Stimulated activated CD8-positive, alpha-beta memory T cell treated with anti-CD3 and anti-CD28 coated beads, Interleukin-15, amount 100 ng/mL, for 4 hours (primary cell): ENCODE data around the gene SHQ1.
"Not testable (repeated sequence)": the region's sequence is repeated elsewhere in the genome, so short reads cannot be mapped to it uniquely, and the experiment has no call there.

ENCODE experiments used
- DNase-seq, 2 donors: peaks; one replicate each; pipeline ENCODE4 v3.0.0-alpha.2; 2020; ENCODE audit warnings: low read depth in 2 of 2

The SHQ1 gene

DNA sequence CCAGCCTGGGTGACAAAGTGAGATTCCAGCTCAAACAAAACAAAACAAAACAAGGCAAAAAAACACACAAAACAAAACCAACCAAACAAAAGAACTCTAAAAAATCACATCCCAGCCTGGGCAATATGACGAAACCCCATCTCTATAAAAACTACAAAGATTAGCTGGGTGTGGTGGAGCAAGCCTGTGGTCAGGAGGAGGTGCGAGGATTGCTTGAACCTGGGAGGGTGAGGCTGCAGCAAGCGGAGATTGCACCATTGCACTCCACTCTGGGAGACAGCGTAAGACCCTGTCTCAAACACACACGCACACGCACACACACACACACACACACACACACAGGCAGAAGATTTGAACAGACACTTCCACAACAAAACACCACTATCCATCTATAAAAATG lies 99.6 kb downstream of the SHQ1 start:
- DNase-seq: no peak

DNA sequence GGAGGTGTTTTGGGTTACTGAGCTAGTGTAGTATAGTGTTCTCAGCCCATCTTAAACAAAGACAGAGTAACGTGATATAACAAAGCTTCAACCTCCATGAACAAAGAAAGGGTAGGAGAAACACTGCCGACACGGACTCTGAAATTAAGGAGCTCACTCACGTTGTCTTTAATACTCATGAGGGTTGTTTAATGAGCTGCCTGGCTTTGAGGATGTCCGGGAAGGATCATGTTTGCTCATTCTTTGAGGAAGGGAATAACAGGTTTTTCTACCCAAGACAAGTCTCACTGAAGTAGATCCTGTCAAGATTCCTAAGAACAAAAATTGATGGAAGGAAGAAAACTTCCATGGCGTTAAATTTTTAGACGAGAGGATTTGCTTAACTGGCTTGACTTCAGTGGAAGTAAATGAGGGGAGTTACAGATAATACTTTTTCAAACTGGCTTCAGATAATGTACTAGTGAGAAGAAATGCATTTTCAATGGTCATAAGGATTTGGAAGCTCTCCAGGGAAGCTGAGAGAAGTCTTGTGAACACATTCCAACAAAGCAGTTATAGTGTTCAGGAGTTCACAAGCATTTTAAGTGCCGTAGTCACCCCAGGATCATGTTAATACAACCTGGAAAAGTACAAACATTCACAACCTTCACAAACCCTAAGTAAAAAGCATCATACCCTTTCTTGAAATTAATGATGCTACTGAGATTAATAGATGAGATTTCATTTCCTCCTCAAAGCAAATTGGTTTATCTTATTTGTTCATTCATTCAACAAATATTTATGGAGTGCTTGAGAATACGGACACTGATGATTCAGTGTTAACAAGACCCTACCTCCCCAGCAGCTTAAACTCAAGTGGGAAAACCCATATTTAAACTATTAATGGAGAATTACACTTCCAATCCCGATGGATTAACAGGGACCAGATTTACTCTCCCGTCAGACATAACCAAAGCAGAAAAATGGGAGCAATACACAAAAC lies 101.5 kb downstream of the SHQ1 start:
- DNase-seq: no peak

DNA sequence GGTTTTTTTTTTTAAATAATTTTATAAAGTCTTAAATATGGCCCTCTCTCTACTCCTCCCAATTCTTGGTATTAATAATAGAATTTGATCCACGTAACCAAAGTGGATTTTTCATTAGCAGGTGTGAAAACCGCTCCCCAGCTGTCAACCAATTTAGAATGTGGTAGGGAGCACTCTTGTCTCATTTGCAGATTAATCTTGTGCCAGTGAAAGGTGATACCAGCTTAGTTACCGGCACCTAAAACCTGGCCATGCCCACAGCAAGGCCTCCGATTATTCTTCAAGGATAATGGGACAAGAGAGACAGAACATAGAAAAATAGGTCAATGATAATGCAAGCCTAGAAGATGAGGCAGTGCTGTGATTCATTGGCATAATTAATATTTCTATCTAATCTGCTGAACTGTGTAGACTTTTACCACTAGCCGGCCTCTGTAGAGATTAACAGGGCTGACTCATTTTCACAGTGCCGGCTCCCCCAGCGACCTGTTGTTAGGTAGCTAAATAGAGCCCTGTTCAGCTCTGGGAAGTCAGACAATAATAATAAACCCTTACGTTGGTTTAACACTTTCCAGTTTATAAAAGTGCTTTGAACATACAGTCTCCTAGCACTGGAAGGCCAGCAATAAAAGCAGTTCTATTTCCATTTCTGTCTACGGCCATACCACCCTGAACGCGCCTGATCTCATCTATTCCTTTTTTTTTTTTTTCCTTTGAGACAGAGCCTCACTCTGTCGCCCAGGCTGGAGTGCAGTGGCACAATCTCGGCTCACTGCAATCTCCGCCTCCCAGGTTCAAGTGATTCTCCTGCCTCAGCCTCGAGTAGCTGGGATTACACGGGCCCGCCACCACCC lies 102.9 kb downstream of the SHQ1 start:
- no peak for DNase-seq

DNA sequence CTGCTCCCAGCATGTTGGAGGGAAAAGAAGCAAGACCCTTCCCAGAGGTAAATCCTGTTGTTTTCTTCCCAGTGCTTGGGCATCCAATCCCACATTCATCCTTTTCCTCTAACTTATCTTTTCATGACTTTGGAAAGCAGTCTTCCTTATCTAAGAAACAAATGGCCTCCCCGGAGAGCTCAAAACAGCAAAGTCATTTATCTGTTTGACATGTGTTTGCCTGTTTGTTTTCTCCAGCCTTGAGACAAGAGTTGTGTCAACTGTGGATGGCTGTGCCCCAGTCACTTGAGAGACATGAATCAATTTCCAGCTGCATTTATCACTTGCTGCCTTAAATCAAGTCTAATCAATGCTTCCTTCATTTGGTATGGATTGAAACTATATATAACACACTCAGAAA lies 103.9 kb downstream of the SHQ1 start:
- no peak for DNase-seq

DNA sequence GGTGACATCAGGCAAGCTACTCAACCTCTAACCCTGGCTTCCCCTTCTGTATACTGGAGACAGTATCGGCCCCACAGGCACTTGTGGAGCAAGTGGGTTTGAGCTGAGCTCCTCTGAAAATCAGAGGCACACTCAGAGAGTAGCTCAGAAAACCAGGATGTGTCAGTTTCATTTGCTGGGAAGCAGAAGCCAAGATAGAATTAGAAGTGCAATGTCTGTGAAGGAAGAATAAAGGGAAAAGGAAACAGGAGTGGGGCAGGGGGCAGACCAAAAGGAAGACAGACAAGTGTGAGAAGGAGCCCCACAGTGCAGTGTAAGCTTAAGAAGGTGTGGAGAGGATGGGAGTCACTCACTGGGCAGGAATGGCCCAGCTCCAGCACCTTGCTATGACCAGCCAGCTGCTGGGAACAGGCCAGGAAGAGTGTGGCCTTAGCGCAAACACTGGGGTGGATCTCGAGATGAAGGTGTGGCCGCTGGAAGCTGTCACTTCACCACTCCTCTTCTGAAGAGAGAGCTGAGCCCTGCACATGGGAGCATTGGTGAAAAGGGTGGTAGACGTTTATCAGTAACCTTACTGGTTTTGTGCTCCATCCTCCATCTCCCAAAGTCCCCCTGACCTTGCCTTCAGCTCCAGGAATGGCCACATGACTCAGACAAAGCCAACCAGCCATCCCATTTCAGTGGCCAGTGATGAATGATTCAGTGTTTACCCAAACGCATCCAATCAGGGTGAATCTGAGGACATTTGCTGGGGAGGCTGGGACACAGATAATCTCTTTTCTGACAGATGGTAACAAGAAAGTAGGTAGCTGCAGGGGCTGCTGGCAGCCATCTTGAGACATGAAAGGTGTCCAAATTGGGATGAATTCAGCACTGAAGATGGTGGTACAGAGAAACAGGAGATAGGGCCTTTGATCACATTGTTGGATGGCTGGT lies 108.4 kb downstream of the SHQ1 start:
- DNase-seq: no peak

GRCh38 chr3:72738752-72739530 lies 109.3 kb downstream of the SHQ1 start:
- peak; percentile 34 to 41 for DNase-seq

DNA sequence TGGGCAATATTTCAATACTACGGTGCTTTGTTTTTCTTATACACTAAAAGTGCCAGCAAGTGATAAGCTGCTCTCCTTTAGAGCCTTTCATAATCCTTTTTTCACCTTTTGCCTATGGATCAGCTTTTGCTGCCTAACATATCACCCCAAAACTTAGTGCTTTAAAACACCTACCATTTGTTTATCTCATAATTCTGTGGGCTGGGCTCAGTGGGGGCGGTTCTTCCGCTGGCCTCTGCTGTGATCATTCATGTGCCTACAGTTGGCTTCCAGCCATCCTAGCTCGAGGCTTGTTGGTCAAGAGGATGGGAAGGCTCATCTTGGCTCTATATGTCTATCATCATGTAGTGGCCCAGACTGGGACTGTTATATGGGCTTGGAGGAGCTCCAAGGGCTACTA lies 113.2 kb downstream of the SHQ1 start:
- not testable (repeated sequence) for DNase-seq

DNA sequence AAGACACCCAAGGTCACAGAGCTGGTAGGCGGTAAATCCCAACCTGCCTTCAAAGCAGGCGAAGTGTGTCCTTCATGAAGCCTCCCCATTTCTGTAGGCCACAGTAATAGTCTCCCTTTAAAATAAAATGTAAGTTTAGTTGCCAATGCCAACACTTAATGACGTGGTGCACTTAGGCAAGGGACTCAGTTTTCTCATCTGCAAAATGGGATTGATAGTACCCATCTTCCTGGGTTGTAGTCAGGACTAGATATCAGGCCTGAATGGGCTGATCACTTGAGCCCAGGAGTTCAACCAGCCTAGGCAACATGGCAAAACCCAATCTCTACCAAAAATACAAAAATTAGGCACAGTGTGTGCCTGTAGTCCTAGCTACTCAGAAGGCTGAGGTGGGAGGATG lies 114.6 kb downstream of the SHQ1 start:
- DNase-seq: no peak

- DNase-seq: not testable (repeated sequence)
These were observed 115.4 kb downstream of the SHQ1 start for GRCh38 chr3:72732666-72733345.

- no peak for DNase-seq
These were observed 119.2 kb downstream of the SHQ1 start for GRCh38 chr3:72728958-72729467.

GRCh38 chr3:72728329-72728889 lies 119.8 kb downstream of the SHQ1 start:
- no peak for DNase-seq

GRCh38 chr3:72727726-72728125 lies 120.5 kb downstream of the SHQ1 start:
- no peak for DNase-seq

- no peak for DNase-seq
These were observed 121.1 kb downstream of the SHQ1 start for GRCh38 chr3:72727172-72727571.

DNA sequence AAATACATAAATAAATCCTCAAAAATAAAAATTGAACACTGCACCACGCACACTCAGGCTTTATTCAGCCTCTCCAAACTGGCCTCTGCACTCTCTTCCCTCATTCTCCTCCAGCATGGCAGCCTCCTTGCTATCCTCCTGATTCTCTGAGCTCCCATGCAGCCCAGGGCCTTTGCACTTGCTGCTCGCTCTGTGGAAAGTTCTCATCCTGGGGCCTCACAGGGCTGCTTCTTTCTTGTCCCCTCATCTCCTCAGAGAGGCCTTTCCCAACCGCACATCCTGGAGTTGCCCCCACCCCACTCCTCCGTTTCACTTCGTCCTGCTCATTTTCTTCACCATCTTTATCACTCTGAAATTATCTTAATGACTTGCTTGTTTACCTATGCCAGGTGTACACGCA lies 123.0 kb downstream of the SHQ1 start:
- no peak for DNase-seq

DNA sequence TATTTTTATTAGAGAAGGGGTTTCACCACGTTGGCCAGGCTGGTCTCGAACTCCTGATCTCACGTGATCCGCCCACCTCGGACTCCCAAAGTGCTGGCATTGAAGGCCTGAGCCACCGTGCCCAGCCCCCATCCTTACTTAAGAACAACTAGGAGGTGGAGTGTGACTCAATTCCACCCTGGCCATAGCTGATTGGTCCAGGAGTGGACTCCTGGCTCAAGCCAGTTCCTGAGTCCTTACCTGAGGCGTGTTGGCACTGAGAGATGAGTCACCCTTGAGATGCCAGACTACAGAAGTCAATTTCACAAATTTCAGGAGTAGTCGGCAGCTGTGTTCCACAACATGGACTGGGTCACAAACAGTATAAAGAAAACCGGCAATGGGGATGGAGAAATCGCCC lies 124.2 kb downstream of the SHQ1 start:
- DNase-seq: no peak

DNA sequence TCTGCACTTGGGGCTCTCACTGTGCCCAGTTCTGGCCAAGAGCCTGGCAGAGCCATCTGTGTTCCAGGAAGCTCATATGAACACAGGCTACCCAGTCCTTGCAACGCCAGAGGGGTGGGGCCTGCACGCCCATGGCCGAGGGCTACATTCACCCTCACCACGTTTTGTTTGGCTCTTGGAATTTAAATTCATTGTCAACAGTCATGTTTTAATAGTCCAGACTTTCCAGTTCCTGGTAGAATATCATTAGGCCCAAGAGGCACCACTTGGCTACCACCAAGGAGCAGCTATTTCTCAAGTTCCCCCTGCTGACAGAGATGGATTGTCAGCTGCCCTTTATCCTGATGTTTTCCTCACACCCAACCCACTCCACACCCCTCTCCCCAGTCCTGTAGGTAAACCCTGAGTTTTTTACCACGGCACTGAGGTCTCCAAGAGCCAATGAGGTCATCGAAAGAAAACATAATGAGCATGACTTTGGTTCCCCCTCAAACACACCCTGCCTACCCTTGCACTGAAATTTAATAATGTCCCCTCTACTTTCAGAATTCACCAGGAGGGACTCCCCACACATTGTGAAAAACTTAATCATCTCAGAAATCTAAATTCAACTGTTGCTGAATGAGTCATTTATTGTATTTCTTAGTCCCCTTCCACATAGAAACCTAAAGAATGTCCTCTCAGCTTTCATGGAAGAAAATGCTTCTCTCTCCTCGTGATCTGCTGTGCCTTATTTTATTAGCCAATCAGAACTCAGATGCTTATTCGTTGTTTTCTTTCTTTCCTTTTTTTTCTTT lies 125.1 kb downstream of the SHQ1 start:
- no peak for DNase-seq

DNA sequence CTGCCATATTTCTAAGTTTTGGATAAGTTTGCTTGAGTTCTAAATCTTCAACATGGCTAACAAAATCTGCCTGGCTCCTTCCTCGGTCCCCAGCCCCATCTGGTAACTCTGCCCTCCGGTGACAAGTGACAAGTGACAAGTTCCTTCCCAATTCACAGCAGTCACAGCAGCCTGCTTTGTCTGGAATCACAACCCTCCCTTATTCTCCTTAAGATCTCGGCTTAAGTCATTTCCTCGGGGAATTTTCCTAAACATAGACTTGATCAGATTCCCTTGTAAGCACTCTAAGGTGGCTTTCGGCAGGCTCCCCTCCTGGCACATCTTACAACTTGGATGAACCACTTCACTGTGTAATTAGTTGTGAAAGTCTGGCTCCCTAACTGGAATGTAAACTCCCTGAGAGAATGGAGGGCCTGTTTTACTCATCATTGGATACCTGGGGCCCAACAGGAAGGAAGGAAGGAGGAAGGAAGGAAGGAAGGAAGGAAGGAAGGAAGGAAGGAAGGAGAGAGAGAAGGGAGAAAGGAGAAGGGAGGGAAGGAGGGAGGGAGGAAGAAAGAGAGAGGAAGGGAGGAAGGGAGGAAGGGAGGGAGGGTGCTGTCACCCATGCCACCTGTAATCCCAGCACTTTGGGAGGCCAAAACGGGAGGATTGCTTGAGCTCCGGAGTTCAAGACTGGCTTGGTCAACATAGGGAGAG lies 126.4 kb downstream of the SHQ1 start:
- no peak for DNase-seq

DNA sequence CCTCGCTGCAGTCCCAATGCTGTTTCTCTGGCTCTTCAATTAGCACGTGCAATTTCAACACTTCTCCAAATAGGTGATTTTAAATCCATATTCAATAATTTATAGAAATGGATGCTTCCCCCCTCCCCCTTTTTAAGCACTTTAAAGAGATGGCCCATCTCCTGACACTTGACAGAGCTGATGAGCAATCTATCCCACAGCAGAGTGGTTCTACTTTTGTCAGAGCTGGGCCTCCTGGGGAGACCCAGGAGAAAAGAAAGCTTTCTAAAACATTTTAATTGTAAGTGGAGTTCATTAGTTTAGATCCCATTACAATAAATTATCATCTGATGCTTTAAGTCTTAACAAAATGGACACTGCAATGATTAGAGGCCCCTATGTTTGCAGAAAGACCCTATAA lies 127.7 kb downstream of the SHQ1 start:
- no peak for DNase-seq
